ENCODE results near the gene RTN4R. TPM values are rescaled to one million over a fixed set of nuclear protein-coding genes. Genes with fewer than 3 reads are reported as not detected.

Gene RTN4R
- polyA plus RNA-seq, 1 donor, result 3.4 TPM

GRCh38 chr22:20199413-20199842 is 68.7 kb downstream of the RTN4R start:
- no peak for DNase-seq

DNA sequence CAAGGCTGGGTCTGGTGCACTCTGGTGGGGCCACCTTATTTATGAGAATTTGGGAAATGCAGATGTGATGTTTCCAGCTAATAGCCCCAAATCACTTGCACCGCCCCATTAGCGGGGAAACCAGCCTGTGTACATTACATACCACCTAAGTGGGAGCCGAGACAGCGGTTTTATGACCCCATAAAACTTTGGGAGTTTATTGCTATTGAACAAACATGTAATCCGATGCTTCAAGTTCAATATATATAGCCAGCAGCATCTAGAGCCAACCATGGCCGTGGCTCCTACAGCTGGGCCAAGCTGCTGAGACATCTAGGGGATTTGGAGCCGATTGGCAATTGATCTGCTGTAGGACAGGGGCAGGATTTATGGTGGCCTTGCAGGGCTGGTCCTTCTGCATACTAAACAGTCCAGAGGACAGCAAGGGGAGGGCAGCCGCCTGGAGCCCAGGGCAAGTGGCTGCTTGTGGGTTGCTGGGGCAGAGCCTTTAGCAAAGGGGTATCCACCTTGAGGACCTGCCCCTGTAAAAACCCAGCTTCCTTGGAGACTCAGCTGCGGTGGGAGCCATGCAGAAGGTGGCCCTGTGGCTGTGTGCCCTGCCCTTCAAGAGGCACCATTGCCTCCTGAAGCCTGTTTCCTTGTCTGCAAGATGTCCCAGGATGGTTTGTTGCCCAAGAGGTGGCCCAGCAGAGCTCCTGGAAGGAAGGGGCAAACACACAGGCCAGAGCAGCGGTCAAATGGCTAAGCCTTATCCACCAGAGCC is 69.4 kb downstream of the RTN4R start:
- no peak for DNase-seq

DNA sequence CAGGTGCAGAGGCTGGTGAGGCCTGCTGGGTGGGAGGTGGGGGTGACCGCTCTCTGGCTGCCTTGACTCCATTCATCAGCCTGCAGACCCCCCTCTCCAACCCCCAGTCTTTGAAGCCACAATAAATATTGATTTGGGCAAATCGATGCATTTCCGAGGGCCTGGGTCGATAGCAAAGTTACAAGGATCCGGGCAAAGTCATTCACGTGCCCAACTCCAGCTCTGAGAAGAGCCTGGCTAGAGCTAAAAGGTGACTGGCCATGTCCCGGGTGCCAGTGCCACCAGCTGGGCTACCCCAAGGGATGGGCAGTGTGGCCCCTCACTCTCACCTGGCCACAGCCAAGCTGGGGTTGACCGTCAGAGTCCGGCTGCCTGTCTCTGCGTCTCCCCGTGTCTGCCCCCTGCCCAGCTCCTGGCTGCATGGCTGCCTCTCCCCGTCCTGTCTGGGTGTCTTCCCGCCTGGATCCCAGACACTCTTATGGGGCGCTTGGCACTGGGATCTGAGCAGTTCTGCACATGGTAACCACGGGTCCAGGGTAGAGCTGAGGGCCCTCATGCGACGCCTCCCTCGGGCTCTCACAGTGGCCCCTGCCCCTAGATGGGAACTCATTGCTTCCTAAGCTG is 70.6 kb downstream of the RTN4R start:
- DNase-seq, result no peak

DNA sequence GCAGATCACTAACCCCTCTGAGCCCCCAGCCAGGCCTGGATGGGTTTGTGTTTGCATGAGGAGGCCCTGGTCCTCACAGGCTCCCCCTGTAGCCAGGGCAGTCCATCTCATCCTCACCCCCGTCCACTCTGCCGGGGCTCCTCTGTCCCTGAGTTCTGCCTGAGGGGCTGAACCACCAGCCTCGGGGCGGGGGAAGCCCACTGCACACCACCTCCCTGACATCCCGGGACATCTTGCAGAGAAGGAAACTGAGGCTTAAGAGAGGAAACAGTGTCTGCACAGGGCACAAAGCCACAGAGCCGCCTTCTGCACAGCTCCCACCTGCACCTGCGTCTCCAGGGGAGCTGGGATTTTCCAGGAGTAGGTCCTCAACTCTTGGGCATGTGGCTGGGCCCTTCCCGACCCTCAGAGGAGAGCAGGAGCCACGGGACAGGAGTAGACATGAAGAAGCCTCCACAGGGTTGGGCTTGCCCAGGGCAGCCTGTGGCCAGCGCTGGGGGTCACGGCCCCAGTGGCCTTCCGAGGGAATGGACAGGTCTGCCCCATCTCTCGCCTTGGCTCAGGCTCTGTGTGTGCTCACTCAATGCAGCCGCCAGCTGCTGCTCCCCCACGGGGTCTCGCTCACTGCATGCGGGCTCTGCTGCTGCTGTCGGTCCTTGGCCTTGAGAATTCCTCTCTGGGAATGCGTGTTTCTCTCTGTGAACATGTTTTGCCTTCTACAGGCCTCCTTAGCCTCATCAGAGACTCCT is 71.8 kb downstream of the RTN4R start:
- no peak for DNase-seq

- no peak for DNase-seq
These were observed 73.2 kb downstream of the RTN4R start for GRCh38 chr22:20194681-20195593.

DNA sequence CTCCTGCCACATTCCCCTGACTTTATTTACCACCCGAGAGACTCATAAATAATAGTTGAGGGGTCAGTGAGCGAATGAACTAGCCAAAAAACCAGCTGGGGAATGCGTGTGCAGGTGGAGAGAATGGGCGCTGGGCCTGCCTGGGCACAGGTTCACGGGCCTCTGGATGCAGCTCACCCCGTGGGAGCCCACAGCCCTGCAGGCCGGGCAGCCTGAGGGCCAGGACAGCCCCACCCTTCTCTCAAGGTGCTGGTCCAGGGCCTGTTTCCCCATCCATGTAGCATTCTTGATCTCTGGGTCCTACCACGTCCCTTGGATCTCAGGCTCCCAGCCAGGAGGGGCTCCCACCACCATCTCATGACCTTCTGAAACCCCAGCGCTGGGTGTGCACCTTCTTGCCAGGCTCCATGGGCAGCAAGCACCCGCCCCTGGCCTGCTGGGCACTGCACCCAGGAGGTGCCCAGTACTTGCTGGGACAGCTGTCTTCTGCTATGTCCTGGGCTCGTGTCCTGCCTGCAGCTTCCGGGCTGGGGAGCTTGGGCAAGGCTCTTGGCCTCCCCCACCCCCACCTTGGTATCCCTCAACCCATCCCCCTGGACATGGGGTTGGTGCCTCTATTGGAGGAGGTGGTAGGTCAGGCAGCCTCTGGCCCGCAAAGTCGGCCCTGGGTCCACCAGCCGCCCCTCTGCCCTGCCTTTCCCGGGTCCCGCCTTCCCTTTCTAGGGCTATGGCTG is 74.2 kb downstream of the RTN4R start:
- no peak for DNase-seq

DNA sequence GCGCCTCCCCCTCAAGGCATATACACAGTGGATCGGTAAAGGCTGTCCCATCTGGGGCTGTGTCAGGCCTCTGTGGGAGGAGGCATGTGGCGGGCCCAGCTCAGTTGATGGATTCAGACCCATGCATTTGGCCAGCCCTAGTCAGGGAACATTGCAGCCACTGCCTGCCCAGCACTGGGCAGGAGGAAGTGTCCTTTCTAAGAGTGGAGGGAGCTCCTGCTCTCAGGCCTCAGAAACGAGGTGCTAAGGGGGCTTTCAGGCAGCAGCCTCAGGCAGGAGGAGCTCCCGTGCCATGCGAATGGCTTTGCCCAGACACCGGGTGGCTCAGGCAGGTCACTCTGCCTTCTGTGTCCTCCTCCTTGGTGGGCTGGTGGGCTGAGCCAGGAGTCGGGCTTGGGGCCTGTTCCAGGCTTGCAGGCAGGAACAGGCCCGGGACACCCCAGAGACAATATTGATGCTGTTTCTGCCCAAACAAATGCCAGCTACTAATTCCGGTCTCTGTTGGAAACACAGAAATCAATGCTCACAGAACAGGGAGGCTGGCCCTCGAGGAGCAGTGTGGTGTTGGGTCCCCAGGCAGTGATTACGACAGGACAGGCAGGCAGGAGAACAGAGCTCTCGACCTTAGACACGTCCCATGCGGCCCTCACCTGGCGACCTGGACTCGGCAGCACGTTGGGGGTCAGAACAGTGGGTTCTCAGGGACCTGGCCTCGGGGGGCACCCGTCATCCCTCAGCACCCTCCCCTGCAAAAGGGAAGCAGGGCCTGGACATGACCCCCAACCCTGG is 75.0 kb downstream of the RTN4R start:
- no peak for DNase-seq

GRCh38 chr22:20192293-20192971 is 75.7 kb downstream of the RTN4R start:
- no peak for DNase-seq

DNA sequence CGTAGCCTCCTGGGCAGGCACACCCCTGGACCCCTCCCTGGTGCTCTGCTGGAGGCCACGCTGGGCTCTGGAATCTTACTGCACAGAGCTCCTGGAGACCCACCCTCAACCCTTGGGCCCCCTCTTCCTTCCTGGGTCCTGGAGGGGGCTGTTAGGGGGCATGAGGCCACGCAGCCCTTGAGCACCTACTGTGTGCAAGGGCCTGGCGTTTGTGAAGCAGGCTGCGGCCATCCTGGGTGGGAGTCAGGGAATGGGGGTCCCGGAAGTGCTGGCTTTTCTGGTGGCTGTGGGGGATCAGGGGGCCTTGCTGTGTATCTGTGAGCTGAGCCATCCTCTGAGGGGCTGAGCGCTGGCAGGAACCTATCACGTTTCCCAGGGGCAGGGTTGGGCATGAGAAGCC is 76.3 kb downstream of the RTN4R start:
- no peak for DNase-seq

Other genes starting within 250 kb of the RTN4R start
- gene TANGO2, start 247.2 kb downstream of the RTN4R start, polyA plus RNA-seq (ENCODE audit: insufficient read length), result 10.3 TPM
- 58.0 TPM for gene DGCR8, start 188.1 kb downstream of the RTN4R start, polyA plus RNA-seq (ENCODE audit: insufficient read length)
- gene RANBP1, start 152.2 kb downstream of the RTN4R start, polyA plus RNA-seq (ENCODE audit: insufficient read length), result 190 TPM
- 46.0 TPM for gene TRMT2A, start 151.1 kb downstream of the RTN4R start, polyA plus RNA-seq (ENCODE audit: insufficient read length)
- 37.9 TPM for gene ZDHHC8, start 136.5 kb downstream of the RTN4R start, polyA plus RNA-seq (ENCODE audit: insufficient read length)
- gene CCDC188, start 117.3 kb downstream of the RTN4R start, polyA plus RNA-seq (ENCODE audit: insufficient read length), result 1.0 TPM
- 44.7 TPM for gene DGCR6L, start 51.7 kb upstream of the RTN4R start, polyA plus RNA-seq (ENCODE audit: insufficient read length)
- 16.7 TPM for gene ZNF74, start 125.8 kb upstream of the RTN4R start, polyA plus RNA-seq (ENCODE audit: insufficient read length)
- 15.7 TPM for gene SCARF2, start 169.5 kb upstream of the RTN4R start, polyA plus RNA-seq (ENCODE audit: insufficient read length)
- 37.0 TPM for gene KLHL22, start 227.5 kb upstream of the RTN4R start, polyA plus RNA-seq (ENCODE audit: insufficient read length)
- 47.7 TPM for gene MED15, start 239.3 kb upstream of the RTN4R start, polyA plus RNA-seq (ENCODE audit: insufficient read length)